Common myeloid progenitor, CD34-positive (primary cell): ENCODE data around the gene PRSS21.

ENCODE experiments used
- CTCF ChIA-PET: fragments of 350-600 bp; sonication (Branson Sonifier 250); formaldehyde crosslinking; loops from one replicate; lab custom pipeline; 2021; ENCODE audit warnings: antibody characterized with exemption; lab: Charles Lee
- POLR2A ChIA-PET: fragments of 350-600 bp; sonication (Branson Sonifier 250); formaldehyde crosslinking; loops from one replicate; lab custom pipeline; 2021; ENCODE audit warnings: antibody characterized with exemption; lab: Charles Lee
- DNase-seq, 3 donors: peaks; one replicate each; pipeline versions ENCODE4 v3.0.0 to v3.0.0-alpha.2; 2013
- H3K27ac ChIP-seq, 2 experiments: 1 replicate in 1 of 2; 2 replicates in 1 of 2; pipeline ENCODE4 v1.7.0; 2013; ENCODE audit warnings: inconsistent platforms in 2 of 2, low read length in 2 of 2, mild to moderate bottlenecking in 2 of 2, low read depth in 1 of 2, moderate library complexity in 1 of 2; ENCODE audit not compliant: severe bottlenecking in 2 of 2, insufficient read depth in 1 of 2, poor library complexity in 1 of 2
- H3K27me3 ChIP-seq, 5 experiments: replicated peaks in 2 of 5; 1 replicate in 3 of 5; 2 replicates in 2 of 5; pipeline versions ENCODE4 v1.6.1 to v1.7.0; 2013; ENCODE audit warnings: low read length in 4 of 5, mild to moderate bottlenecking in 2 of 5, moderate library complexity in 2 of 5, inconsistent platforms in 1 of 5; ENCODE audit not compliant: insufficient read depth in 5 of 5, control insufficient read depth in 4 of 5
- H3K36me3 ChIP-seq, 4 experiments: 1 replicate in 2 of 4; 2 replicates in 2 of 4; pipeline versions ENCODE4 v1.6.1 to v1.7.0; 2013; ENCODE audit warnings: low read length in 3 of 4, control low read depth in 1 of 4, mild to moderate bottlenecking in 1 of 4; ENCODE audit not compliant: control insufficient read depth in 4 of 4, insufficient read depth in 4 of 4
- H3K4me1 ChIP-seq, 4 experiments: 1 replicate in 3 of 4; 2 replicates in 1 of 4; pipeline versions ENCODE4 v1.6.1 to v1.7.1; 2013; ENCODE audit warnings: low read length in 3 of 4, mild to moderate bottlenecking in 3 of 4, control low read depth in 1 of 4, inconsistent platforms in 1 of 4, moderate library complexity in 1 of 4; ENCODE audit not compliant: control insufficient read depth in 4 of 4, insufficient read depth in 4 of 4; ENCODE audit errors: control extremely low read depth in 1 of 4
- H3K4me3 ChIP-seq, 7 experiments: 1 replicate in 4 of 7; 2 replicates in 3 of 7; pipeline versions ENCODE4 v1.5.1 to v1.7.0; 2013; ENCODE audit warnings: mild to moderate bottlenecking in 7 of 7, low read length in 6 of 7, moderate library complexity in 6 of 7, inconsistent platforms in 2 of 7, low read depth in 2 of 7, control low read depth in 1 of 7; ENCODE audit not compliant: insufficient read depth in 4 of 7, control insufficient read depth in 1 of 7; ENCODE audit errors: extremely low read depth in 1 of 7
- H3K9me3 ChIP-seq, 5 experiments: 1 replicate in 4 of 5; 2 replicates in 1 of 5; pipeline versions ENCODE4 v1.6.1 to v1.7.1; 2013; ENCODE audit warnings: low read length in 4 of 5, mild to moderate bottlenecking in 2 of 5, inconsistent platforms in 1 of 5, low read depth in 1 of 5, moderate library complexity in 1 of 5; ENCODE audit not compliant: control insufficient read depth in 4 of 5, insufficient read depth in 2 of 5; ENCODE audit errors: control extremely low read depth in 1 of 5
- WGBS: methylation state at CpG from one replicate; pipeline ENCODE4 v1.1.5; 2013; ENCODE audit not compliant: insufficient coverage; 5-methylcytosine and 5-hydroxymethylcytosine counted together

Gene PRSS21

GRCh38 chr16:2830355-2830695 is 13.3 kb downstream of the PRSS21 start:
- POLR2A ChIA-PET, result no interaction called here
- CTCF ChIA-PET, result interaction anchor here (1.0 to 2.8 kb wide), 3 partner anchors 8 to 77 kb away, joined by 3 to 10 read pairs (median 3); no protein-coding TSS in a partner anchor
- Histone ChIP-seq H3K27ac (no peak overlapping the region), H3K4me1 (peaks cover 0 to 20% (median 16%) of the 10 kb centered on the region in 4 experiments), H3K4me3 (peak overlapping the region in 4 of 7 experiments; percentile 28 to 61 (median 40)), H3K27me3 (no peaks in the 10 kb centered on the region), H3K9me3 (no peaks in the 10 kb centered on the region), H3K36me3 (no peaks in the 10 kb centered on the region)
- 75% methylated on average over 4 of the region's 5 CpGs for WGBS
- no peak for DNase-seq

DNA sequence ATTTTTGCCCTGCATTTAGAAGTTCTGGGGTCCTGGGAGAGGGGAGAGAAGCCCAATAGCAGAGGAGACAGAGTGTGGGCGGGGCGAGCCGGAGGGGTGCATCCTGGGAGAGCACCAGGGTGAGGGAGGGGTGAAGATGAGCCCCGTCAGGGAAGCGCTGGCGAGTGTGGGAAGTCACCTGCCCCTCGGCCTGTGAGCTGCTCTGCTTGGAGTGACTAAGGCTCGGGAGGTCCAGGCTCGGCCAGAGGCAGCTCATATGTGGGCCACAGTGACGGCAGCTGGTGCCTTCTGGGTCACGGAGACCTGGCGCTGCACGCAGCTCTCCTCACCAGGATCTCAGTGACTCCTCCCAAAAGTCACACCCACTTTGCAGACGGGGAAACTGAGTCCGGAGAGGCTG is 14.2 kb downstream of the PRSS21 start:
- no peaks in the 10 kb centered on the region for H3K36me3 ChIP-seq
- peaks cover 0 to 23% (median 18%) of the 10 kb centered on the region in 4 experiments for H3K4me1 ChIP-seq
- H3K9me3 ChIP-seq, result no peaks in the 10 kb centered on the region
- no peak for DNase-seq
- H3K27ac ChIP-seq, result no peak overlapping the region
- CTCF ChIA-PET, result interaction anchor here (0.8 to 1.2 kb wide), 3 partner anchors 8 to 37 kb away, joined by 3 to 4 read pairs (median 4); no protein-coding TSS in a partner anchor
- no peaks in the 10 kb centered on the region for H3K27me3 ChIP-seq
- 99% methylated on average over 10 of the region's 15 CpGs for WGBS
- H3K4me3 ChIP-seq, result no peak overlapping the region
- POLR2A ChIA-PET, result no interaction called here

DNA sequence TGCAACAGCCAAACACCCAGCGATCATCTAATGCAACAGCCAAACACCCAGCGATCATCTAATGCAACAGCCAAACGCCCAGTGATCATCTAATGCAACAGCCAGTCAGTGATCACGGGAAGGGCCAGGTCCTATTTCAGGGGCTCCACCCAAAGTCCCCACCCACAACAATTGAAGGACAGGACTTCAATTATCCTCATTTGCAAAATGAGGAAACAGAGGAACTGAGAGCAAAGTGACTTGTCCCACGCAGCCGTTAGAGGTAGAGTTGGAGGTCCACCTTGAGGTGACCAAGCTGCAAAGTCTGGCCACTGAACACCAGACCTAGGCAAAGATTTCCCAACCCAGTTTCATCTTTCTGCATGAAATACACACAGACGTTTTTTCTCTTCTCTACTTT is 16.7 kb downstream of the PRSS21 start:
- CTCF ChIA-PET, result no interaction called here
- Histone ChIP-seq H3K36me3 (no peaks in the 10 kb centered on the region), H3K27me3 (no peaks in the 10 kb centered on the region), H3K4me1 (peaks cover 0 to 25% (median 21%) of the 10 kb centered on the region in 4 experiments), H3K27ac (no peak overlapping the region), H3K4me3 (no peak overlapping the region), H3K9me3 (no peaks in the 10 kb centered on the region)
- POLR2A ChIA-PET, result no interaction called here
- DNase-seq, result no peak
- 100% methylated on average over 2 of the region's 7 CpGs for WGBS

GRCh38 chr16:2834968-2835367 is 17.9 kb downstream of the PRSS21 start:
- Histone ChIP-seq H3K36me3 (no peaks in the 10 kb centered on the region), H3K4me3 (no peak overlapping the region), H3K4me1 (peaks cover 0 to 17% (median 14%) of the 10 kb centered on the region in 4 experiments), H3K9me3 (no peaks in the 10 kb centered on the region), H3K27me3 (no peaks in the 10 kb centered on the region), H3K27ac (no peak overlapping the region)
- ChIA-PET POLR2A (no interaction called here), CTCF (no interaction called here)
- WGBS, result 100% methylated on average over 2 of the region's 3 CpGs
- no peak for DNase-seq

DNA sequence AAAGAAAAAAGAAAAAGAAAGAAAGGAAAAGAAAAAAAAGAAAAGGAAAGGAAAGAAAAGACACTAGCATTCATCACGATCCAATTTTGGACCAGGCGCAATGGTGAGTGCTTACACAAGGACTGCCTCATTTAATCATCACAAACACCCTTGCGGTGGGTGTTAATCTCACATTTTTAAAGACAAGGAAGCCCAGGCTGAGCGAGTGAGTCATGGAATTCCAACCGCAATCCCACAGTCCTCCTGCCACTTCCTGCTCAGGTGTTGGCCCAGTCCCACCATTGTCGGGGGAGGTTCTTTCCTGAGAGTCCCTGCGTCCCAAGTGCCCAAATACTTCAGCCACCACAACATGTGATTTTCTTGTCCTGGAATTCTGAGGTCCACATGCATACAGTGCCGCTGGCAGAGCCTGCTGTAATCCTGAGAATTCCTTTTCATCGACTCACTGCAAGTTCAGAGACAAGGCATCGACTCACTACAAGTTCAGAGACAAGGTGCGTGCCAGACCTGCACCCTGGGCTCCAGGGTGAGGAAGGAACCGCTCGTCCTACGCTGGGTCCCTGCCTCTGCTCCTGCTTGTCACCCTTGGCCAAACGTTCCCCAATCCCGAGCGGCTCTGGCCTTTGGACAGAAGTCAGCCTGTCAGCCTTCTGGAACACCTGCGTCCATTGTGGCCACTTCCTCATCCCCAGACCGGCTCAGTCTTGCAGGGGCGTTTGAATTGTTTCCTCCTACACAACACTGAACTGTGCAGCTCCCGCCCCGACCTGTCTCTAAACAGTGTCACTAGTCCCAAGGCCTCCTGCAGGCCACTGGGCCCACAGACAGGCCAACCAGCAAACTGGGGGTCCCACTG is 18.8 kb downstream of the PRSS21 start:
- CTCF ChIA-PET, result interaction anchor here (0.7 to 1.0 kb wide), 4 partner anchors 13 to 84 kb away, joined by 3 read pairs; no protein-coding TSS in a partner anchor

GRCh38 chr16:2836646-2837508 is 19.8 kb downstream of the PRSS21 start:
- ChIA-PET POLR2A (no interaction called here), CTCF (interaction anchor here (0.7 to 1.0 kb wide), 3 partner anchors 14 to 83 kb away, joined by 3 read pairs; no protein-coding TSS in a partner anchor)
- Histone ChIP-seq H3K4me3 (no peak overlapping the region), H3K36me3 (no peaks in the 10 kb centered on the region), H3K9me3 (no peaks in the 10 kb centered on the region), H3K27ac (no peak overlapping the region), H3K4me1 (peaks cover 0 to 23% (median 16%) of the 10 kb centered on the region in 4 experiments), H3K27me3 (no peaks in the 10 kb centered on the region)
- no peak for DNase-seq
- 89% methylated on average over 12 of the region's 13 CpGs for WGBS

More for the DNA sequence above, 18.8 kb downstream of the PRSS21 start:
- 71% methylated on average over 17 of the region's 22 CpGs for WGBS
- H3K9me3 ChIP-seq, result no peaks in the 10 kb centered on the region
- H3K36me3 ChIP-seq, result no peaks in the 10 kb centered on the region
- H3K27ac ChIP-seq, result no peak overlapping the region
- no peak for DNase-seq
- no peaks in the 10 kb centered on the region for H3K27me3 ChIP-seq
- peaks cover 0 to 13% (median 8%) of the 10 kb centered on the region in 4 experiments for H3K4me1 ChIP-seq
- POLR2A ChIA-PET, result no interaction called here
- no peak overlapping the region for H3K4me3 ChIP-seq
